Lung (tissue), 12 donors: ENCODE data around the gene EVC2. TPM values are rescaled to one million over a fixed set of nuclear protein-coding genes. Genes with fewer than 3 reads are reported as not detected.
A peak's percentile ranks its signal among the peaks of the same experiment; 100 is the strongest.

Source experiments
- ATAC-seq: fragments of 200-7000 bp; cut with Tn5 transposase; one replicate; pipeline ENCODE4 v1.9.1; 2020; ENCODE audit warnings: moderate number of reproducible peaks; ENCODE audit not compliant: insufficient read depth, low FRiP score
- DNase-seq, 3 donors: peaks; one replicate each; pipeline ENCODE4 v3.0.0-alpha.2; 2013 to 2017
- H3K27ac ChIP-seq, 2 donors: one replicate each; pipeline ENCODE4 v1.5.1; 2013; ENCODE audit warnings: mild to moderate bottlenecking in 2 of 2, moderate library complexity in 2 of 2, control low read depth in 1 of 2, inconsistent platforms in 1 of 2, low read depth in 1 of 2, low read length in 1 of 2
- H3K27me3 ChIP-seq, 3 donors: one replicate each; pipeline ENCODE4 v1.5.1; 2013; ENCODE audit warnings: low read length in 2 of 3; ENCODE audit not compliant: control insufficient read depth in 3 of 3, insufficient read depth in 3 of 3
- H3K36me3 ChIP-seq, 4 donors: one replicate each; pipeline ENCODE4 v1.5.1; 2013; ENCODE audit warnings: low read length in 4 of 4, mild to moderate bottlenecking in 1 of 4, moderate library complexity in 1 of 4; ENCODE audit not compliant: control insufficient read depth in 4 of 4, insufficient read depth in 4 of 4
- H3K4me1 ChIP-seq, 5 donors: one replicate each; pipeline ENCODE4 v1.5.1; 2013; ENCODE audit warnings: low read length in 5 of 5, mild to moderate bottlenecking in 2 of 5, moderate library complexity in 1 of 5; ENCODE audit not compliant: control insufficient read depth in 5 of 5, insufficient read depth in 5 of 5
- H3K4me3 ChIP-seq: one replicate; pipeline ENCODE4 v1.5.1; 2013; ENCODE audit warnings: mild to moderate bottlenecking, control low read depth, moderate library complexity
- H3K9ac ChIP-seq, 2 donors: one replicate each; pipeline ENCODE4 v1.5.1; 2013; ENCODE audit warnings: low read length in 2 of 2, control low read depth in 1 of 2; ENCODE audit not compliant: insufficient read depth in 1 of 2
- H3K9me3 ChIP-seq, 4 donors: one replicate each; pipeline ENCODE4 v1.5.1; 2013; ENCODE audit warnings: low read length in 3 of 4, mild to moderate bottlenecking in 1 of 4, moderate library complexity in 1 of 4; ENCODE audit not compliant: control insufficient read depth in 4 of 4, insufficient read depth in 3 of 4
- CTCF ChIP-seq: IDR thresholded peaks from 2 replicates; pipeline ENCODE4 v1.5.1; 2012; ENCODE audit warnings: mild to moderate bottlenecking; ENCODE audit errors: control extremely low read depth, extremely low read depth
- WGBS, 2 donors: extraction: QIAGEN DNeasy Blood & Tissue Kit; methylation state at CpG; one replicate each; pipeline ENCODE4 v1.1.7; 2013; 5-methylcytosine and 5-hydroxymethylcytosine counted together
- polyA plus RNA-seq, 2 donors: library from polyadenylated mRNA; stranded (reverse); fragments of 200-250 nt; gene quantifications; one replicate each; pipeline ENCODE4 v1.2.1, GENCODE V29; 2013
- total RNA-seq, 2 donors: library from RNA; depleted of rRNA in 1 of 2; stranded (reverse); fragments of >200 nt in 1 of 2; gene quantifications; one replicate each; pipeline ENCODE4 v1.2.1, GENCODE V29; 2014 to 2021
- donor health status: control.
- donor health status: control.
- donor health status: Bipolar disorder and iron deficiency.
- donor health status: healthy.
- donor health status: DM: yes; HTN: yes; CAD: no.

Gene EVC2
- total and polyA plus RNA-seq, 4 donors, result 1.5 to 11.9 (median 3.1) TPM

GRCh38 chr4:5561286-5561685, 147.1 kb downstream of the EVC2 start:
- no peak for TF ChIP-seq CTCF
- 90 to 93% methylated on average over 4 of the region's 4 CpGs for WGBS, 2 donors
- no peak overlapping the region for H3K9ac ChIP-seq
- no peak overlapping the region for H3K4me3 ChIP-seq
- no peaks in the 10 kb centered on the region for H3K4me1 ChIP-seq
- H3K27ac ChIP-seq, result no peak overlapping the region
- H3K36me3 ChIP-seq, result peaks cover 0 to 18% (median 8%) of the 10 kb centered on the region in 4 donors
- no peaks in the 10 kb centered on the region for H3K27me3 ChIP-seq
- ATAC-seq (no peak), DNase-seq (no peak)
- H3K9me3 ChIP-seq, result peaks cover 0 to 4% (median 0%) of the 10 kb centered on the region in 4 donors

GRCh38 chr4:5558502-5558901, 149.9 kb downstream of the EVC2 start:
- Histone ChIP-seq H3K4me3 (no peak overlapping the region), H3K4me1 (no peaks in the 10 kb centered on the region), H3K9ac (no peak overlapping the region), H3K36me3 (peaks cover 0 to 15% (median 7%) of the 10 kb centered on the region in 4 donors), H3K27me3 (no peaks in the 10 kb centered on the region), H3K27ac (no peak overlapping the region), H3K9me3 (peaks cover 0 to 2% (median 0%) of the 10 kb centered on the region in 4 donors)
- WGBS, 2 donors, result 68 to 77% methylated on average over 1 of the region's 1 CpG
- TF ChIP-seq CTCF, result no peak
- ATAC-seq (no peak), DNase-seq (no peak)

- TF ChIP-seq CTCF, result no peak
- DNase-seq, result no peak
- no peaks in the 10 kb centered on the region for H3K27me3 ChIP-seq
- H3K9me3 ChIP-seq, result peaks cover 0 to 4% (median 0%) of the 10 kb centered on the region in 4 donors
- no peak overlapping the region for H3K27ac ChIP-seq
- H3K36me3 ChIP-seq, result peaks cover 0 to 14% (median 4%) of the 10 kb centered on the region in 4 donors
- H3K4me1 ChIP-seq, result no peaks in the 10 kb centered on the region
- H3K9ac ChIP-seq, result no peak overlapping the region
- no peak overlapping the region for H3K4me3 ChIP-seq
- ATAC-seq, result no peak
These were observed 154.0 kb downstream of the EVC2 start for GRCh38 chr4:5554376-5554775.

- DNase-seq (peak in 1 of 3 donors; percentile 3), ATAC-seq (no peak)
- Histone ChIP-seq H3K9me3 (peaks cover 0 to 4% (median 0%) of the 10 kb centered on the region in 4 donors), H3K9ac (no peak overlapping the region), H3K4me3 (no peak overlapping the region), H3K4me1 (no peaks in the 10 kb centered on the region), H3K27me3 (no peaks in the 10 kb centered on the region), H3K36me3 (peaks cover 0 to 14% (median 4%) of the 10 kb centered on the region in 4 donors), H3K27ac (no peak overlapping the region)
- no peak for TF ChIP-seq CTCF
- 82 to 84% methylated on average over 5 of the region's 5 CpGs for WGBS, 2 donors
These were observed 154.6 kb downstream of the EVC2 start for GRCh38 chr4:5553801-5554200.
